ENCODE data around the gene KIF16B. TPM values are rescaled to one million over a fixed set of nuclear protein-coding genes. Genes with fewer than 3 reads are reported as not detected.
A peak's percentile ranks its signal among the peaks of the same experiment; 100 is the strongest.

KIF16B gene
- total RNA-seq, 1 experiment from 2014 or later: 15.8 TPM

DNA sequence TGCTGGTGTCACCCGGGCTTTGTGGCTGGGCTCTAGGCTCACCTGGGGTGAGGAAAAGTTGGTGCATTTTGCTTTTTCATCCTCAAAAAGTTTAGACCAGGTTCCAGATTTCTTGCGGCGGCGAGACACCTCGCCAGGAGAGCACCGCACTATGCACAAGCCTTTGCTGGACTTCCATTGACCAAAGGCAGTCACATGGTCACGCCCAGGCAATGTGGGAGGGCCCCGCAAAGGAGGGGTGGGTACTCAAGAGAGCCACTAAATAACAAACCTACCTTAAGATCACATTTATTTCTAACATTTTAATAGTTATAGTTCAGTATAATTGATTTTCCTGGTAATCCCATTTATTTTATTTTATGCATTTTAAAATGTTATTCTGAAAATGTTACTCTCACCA, 3.0 kb upstream of the KIF16B start:
- H3K4me3 Mint-ChIP-seq (ENCODE audit: unreplicated experiment): no peak overlapping the region
- H3K27me3 Mint-ChIP-seq (ENCODE audit: insufficient read depth, unreplicated experiment): no peaks in the 10 kb centered on the region
- no peak overlapping the region for H3K27ac Mint-ChIP-seq (ENCODE audit: low read depth, unreplicated experiment)
- ChIA-PET POLR2A (interaction anchor here (1.2 to 2.5 kb wide), 2 partner anchors 13 to 48 kb away, joined by 3 to 26 read pairs; no protein-coding TSS in a partner anchor), CTCF (no interaction called here)
- peaks cover 39% of the 10 kb centered on the region for H3K4me1 Mint-ChIP-seq (ENCODE audit: insufficient read depth, unreplicated experiment)
- TF ChIP-seq, protein P1, sequence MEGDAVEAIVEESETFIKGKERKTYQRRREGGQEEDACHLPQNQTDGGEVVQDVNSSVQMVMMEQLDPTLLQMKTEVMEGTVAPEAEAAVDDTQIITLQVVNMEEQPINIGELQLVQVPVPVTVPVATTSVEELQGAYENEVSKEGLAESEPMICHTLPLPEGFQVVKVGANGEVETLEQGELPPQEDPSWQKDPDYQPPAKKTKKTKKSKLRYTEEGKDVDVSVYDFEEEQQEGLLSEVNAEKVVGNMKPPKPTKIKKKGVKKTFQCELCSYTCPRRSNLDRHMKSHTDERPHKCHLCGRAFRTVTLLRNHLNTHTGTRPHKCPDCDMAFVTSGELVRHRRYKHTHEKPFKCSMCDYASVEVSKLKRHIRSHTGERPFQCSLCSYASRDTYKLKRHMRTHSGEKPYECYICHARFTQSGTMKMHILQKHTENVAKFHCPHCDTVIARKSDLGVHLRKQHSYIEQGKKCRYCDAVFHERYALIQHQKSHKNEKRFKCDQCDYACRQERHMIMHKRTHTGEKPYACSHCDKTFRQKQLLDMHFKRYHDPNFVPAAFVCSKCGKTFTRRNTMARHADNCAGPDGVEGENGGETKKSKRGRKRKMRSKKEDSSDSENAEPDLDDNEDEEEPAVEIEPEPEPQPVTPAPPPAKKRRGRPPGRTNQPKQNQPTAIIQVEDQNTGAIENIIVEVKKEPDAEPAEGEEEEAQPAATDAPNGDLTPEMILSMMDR (IDR thresholded peaks at IDR 0.05; ENCODE audit: unreplicated experiment): no peak
- BruUV-seq (replicated peaks): no TSS peak
- no peak for DNase-seq (ENCODE audit: unreplicated experiment)
- peaks cover 4% of the 10 kb centered on the region for H3K36me3 Mint-ChIP-seq (ENCODE audit: insufficient read depth, unreplicated experiment)
- H3K9me3 Mint-ChIP-seq (ENCODE audit: unreplicated experiment): no peaks in the 10 kb centered on the region
- intact Hi-C loops (cut with micrococcal nuclease): no loop called here

DNA sequence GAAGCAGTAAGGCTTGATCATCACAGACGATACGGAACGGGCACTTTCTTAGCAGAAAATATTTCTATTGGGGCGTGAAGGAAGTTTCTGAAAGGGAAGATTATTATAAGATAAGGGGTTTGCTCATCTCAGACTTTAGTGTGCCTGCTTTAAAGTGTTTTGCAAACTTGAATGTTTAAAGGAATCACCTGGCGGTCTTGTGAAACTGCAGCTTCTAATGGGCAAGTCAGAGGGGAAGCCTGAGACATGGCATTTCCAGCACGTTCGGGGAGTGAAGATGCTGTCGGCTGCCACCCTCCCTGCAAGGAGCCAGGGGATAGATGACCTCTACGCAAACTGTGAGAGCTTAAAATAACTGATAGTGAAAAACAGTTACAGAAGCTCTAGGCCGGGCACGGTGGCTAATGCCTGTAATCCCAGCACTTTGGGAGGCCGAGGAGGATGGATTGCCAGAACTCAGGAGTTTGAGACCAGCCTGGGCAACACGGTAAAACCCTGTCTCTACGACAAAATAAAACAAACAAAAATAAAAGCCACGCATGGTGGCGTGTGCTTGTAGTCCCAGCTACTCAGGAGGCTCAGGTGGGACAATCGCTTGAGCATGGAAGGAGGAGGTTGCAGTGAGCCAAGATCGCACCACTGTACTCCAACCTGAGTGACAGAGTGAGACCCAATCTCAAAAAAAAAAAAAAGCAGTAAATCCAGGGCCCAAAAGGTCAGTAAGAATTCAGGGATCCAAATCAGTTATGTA, 2.3 kb upstream of the KIF16B start:
- BruUV-seq (replicated peaks): no TSS peak
- H3K4me3 Mint-ChIP-seq (ENCODE audit: unreplicated experiment): peak overlapping the region; percentile 86
- peak overlapping the region; percentile 54 for H3K27ac Mint-ChIP-seq (ENCODE audit: low read depth, unreplicated experiment)
- ChIA-PET POLR2A (interaction anchor here (0.7 to 2.5 kb wide), 10 partner anchors 12 to 1514 kb away, joined by 3 to 26 read pairs (median 6); partner anchors contain the start of genes DSTN and SNRPB2), CTCF (interaction anchor here (0.9 to 2.5 kb wide), 5 partner anchors 30 to 186 kb away, joined by 3 to 19 read pairs (median 4); no protein-coding TSS in a partner anchor)
- no peaks in the 10 kb centered on the region for H3K27me3 Mint-ChIP-seq (ENCODE audit: insufficient read depth, unreplicated experiment)
- intact Hi-C loops (cut with micrococcal nuclease): no loop called here
- no peak for DNase-seq (ENCODE audit: unreplicated experiment)
- H3K36me3 Mint-ChIP-seq (ENCODE audit: insufficient read depth, unreplicated experiment): peaks cover 4% of the 10 kb centered on the region
- H3K9me3 Mint-ChIP-seq (ENCODE audit: unreplicated experiment): no peaks in the 10 kb centered on the region
- TF ChIP-seq, protein P1 (IDR thresholded peaks at IDR 0.05; ENCODE audit: unreplicated experiment): no peak
- peaks cover 39% of the 10 kb centered on the region for H3K4me1 Mint-ChIP-seq (ENCODE audit: insufficient read depth, unreplicated experiment)

DNA sequence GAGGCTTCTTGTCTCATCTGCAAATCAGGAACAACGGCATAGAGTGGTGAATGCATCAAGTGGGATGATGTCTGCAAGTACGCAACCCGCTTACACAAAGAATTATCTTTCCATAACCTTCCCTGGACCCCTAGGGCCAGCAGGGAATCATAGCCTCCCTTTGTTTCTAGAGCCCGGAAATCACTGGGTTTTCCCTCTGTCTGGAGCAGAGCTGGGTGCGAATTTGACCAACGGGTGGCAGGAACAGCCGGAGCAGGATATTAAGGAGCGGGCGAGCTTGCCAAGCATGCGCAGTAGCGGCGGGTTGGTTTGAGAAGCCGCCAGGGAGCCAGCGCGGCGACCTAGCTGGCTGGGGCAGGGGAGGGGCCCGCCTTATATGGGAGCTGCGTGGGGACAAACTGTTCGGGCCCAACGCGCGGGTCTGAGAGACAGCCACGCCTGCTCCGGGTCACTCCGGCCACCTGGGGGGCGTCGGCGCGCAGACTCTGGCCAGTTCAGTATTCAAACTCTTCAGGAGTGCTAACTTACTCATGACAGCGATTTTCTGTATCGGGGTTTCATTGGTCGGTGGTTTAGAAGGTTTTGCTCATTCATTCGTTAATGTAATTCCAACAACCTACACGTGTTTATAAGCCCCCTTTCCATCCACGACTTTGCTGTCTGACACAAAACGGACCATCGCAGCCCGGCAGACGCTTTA, 1.6 kb upstream of the KIF16B start:
- H3K4me1 Mint-ChIP-seq (ENCODE audit: insufficient read depth, unreplicated experiment): peaks cover 39% of the 10 kb centered on the region
- H3K4me3 Mint-ChIP-seq (ENCODE audit: unreplicated experiment): peak overlapping the region; percentile 86
- H3K9me3 Mint-ChIP-seq (ENCODE audit: unreplicated experiment): no peaks in the 10 kb centered on the region
- peak; percentile 79 for DNase-seq (ENCODE audit: unreplicated experiment)
- CTCF ChIA-PET: interaction anchor here (0.6 to 2.5 kb wide), 7 partner anchors 22 to 186 kb away, joined by 3 to 19 read pairs (median 4); no protein-coding TSS in a partner anchor
- no TSS peak for BruUV-seq (replicated peaks)
- H3K27ac Mint-ChIP-seq (ENCODE audit: low read depth, unreplicated experiment): peak overlapping the region; percentile 54
- POLR2A ChIA-PET: interaction anchor here (0.7 to 2.5 kb wide), 12 partner anchors 12 to 1514 kb away, joined by 3 to 26 read pairs (median 5); partner anchors contain the start of genes DSTN and SNRPB2
- no peaks in the 10 kb centered on the region for H3K27me3 Mint-ChIP-seq (ENCODE audit: insufficient read depth, unreplicated experiment)
- H3K36me3 Mint-ChIP-seq (ENCODE audit: insufficient read depth, unreplicated experiment): peaks cover 4% of the 10 kb centered on the region
- intact Hi-C loops (cut with micrococcal nuclease): loop anchor here (5.0 kb wide), 1 partner anchor 133 kb away; no protein-coding TSS in a partner anchor
- TF ChIP-seq, protein P1 (IDR thresholded peaks at IDR 0.05; ENCODE audit: unreplicated experiment): no peak

DNA sequence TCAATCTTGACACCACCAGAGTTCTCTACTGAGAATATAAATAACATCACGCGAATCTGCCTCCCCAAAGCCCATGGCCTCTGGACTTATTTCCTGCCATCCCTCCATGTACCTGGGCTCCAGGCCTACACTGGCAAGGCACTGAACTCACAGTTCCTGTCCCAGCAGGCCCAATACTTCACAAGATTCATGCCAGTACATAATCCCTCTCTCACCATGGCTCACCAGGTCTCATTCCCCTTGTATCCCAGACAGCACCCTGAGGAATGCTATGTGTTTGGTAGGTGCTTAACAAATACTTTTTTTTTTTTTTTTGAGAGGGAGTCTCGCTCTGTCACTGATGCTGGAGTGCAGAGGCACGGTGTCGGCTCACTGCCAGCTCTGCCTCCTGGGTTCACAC, 1.9 kb downstream of the KIF16B start:
- no peak for DNase-seq (ENCODE audit: unreplicated experiment)

More for the DNA sequence above, 1.9 kb downstream of the KIF16B start:
- Mint-ChIP-seq H3K27me3 (ENCODE audit: insufficient read depth, unreplicated experiment) (no peaks in the 10 kb centered on the region), H3K4me1 (ENCODE audit: insufficient read depth, unreplicated experiment) (peaks cover 35% of the 10 kb centered on the region), H3K4me3 (ENCODE audit: unreplicated experiment) (no peak overlapping the region), H3K27ac (ENCODE audit: low read depth, unreplicated experiment) (no peak overlapping the region), H3K9me3 (ENCODE audit: unreplicated experiment) (no peaks in the 10 kb centered on the region), H3K36me3 (ENCODE audit: insufficient read depth, unreplicated experiment) (peaks cover 8% of the 10 kb centered on the region)
- no TSS peak for BruUV-seq (replicated peaks)
- ChIA-PET POLR2A (interaction anchor here (0.9 to 2.7 kb wide), 4 partner anchors 10 to 44 kb away, joined by 3 to 10 read pairs (median 6); no protein-coding TSS in a partner anchor), CTCF (interaction anchor here (0.7 to 0.8 kb wide), 2 partner anchors 18 to 194 kb away, joined by 3 read pairs; no protein-coding TSS in a partner anchor)
- intact Hi-C loops (cut with micrococcal nuclease): loop anchor here (5.0 kb wide), 1 partner anchor 129 kb away; no protein-coding TSS in a partner anchor
- TF ChIP-seq, protein P1 (IDR thresholded peaks at IDR 0.05; ENCODE audit: unreplicated experiment): no peak

Data from MCF 10A (cell line).